ENCODE results near the gene E2F7. TPM values are rescaled to one million over a fixed set of nuclear protein-coding genes. Genes with fewer than 3 reads are reported as not detected.

Gene E2F7
- total and polyA plus RNA-seq, 2 of the 8 experiments (the other 6 are each of a cell fraction or from before 2014, with no cell fraction given), result 8.8 to 18.5 TPM

DNA sequence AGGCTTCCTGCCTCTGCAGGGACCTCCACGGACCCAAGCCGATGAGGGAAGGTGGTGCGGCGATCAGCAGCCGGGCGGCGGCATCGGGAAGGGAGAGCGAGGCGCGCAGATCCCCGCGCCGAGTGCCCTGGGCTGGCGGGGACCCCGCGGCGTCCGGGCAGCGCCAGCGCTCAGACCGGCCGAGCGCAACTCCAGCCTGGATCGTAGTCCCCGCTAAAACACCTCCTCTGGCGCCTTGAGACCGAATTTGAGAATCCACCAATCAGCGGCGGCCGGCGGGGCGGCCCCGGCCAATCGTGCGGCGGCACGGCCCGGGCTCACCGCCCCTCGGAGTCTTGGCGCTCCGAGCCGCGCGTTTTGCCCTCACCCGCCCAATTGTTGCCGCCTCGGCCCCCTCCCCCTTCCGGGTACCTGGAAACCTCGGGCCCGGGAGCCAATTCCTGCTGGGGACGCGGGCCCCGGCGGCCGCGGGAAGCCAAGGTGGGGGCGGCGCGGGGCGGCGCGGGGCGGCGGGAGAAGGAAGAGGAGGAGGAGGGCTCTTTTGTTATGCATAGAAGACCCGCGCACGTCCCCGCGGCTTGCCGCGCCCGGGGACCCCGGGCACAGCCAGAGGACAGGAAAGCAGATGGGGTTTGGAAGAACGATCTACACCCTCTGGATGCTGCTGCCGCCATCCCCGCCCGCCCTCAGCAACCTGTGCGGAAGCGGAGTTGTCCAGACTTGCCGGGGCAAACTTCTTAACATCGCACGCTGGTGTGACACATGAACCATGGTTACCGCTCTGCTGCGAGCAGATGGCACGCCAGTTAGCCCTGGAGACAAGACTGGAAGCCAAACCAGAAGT, at the start of gene E2F7 (continued):
- peak; percentile 84 for TF ChIP-seq KDM4A (IDR thresholded peaks at IDR 0.05; ENCODE audit: low read depth, low read length, severe bottlenecking)
- no peak for TF ChIP-seq CHD7 (IDR thresholded peaks at IDR 0.05; ENCODE audit: insufficient replicate concordance, low read length)
- TF ChIP-seq MAFK (IDR thresholded peaks at IDR 0.05; ENCODE audit: low read depth, low read length), result no peak
- TF ChIP-seq RBBP5 (IDR thresholded peaks at IDR 0.05; ENCODE audit: borderline replicate concordance, low read depth, low read length), result no peak
- no peak for TF ChIP-seq TCF12 (IDR thresholded peaks at IDR 0.05; ENCODE audit: low read depth, low read length)
- TF ChIP-seq, protein P1, sequence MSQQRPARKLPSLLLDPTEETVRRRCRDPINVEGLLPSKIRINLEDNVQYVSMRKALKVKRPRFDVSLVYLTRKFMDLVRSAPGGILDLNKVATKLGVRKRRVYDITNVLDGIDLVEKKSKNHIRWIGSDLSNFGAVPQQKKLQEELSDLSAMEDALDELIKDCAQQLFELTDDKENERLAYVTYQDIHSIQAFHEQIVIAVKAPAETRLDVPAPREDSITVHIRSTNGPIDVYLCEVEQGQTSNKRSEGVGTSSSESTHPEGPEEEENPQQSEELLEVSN (IDR thresholded peaks at IDR 0.05), result peak; percentile 61

All from H1 (cell line).